Measurements from ENCODE around the gene CDH20. TPM values are rescaled to one million over a fixed set of nuclear protein-coding genes. Genes with fewer than 3 reads are reported as not detected.
A peak's percentile ranks its signal among the peaks of the same experiment; 100 is the strongest.

The CDH20 gene
- total RNA-seq, 4 donors from 2014 or later = 0.83 to 5.5 (median 2.0) TPM

DNA sequence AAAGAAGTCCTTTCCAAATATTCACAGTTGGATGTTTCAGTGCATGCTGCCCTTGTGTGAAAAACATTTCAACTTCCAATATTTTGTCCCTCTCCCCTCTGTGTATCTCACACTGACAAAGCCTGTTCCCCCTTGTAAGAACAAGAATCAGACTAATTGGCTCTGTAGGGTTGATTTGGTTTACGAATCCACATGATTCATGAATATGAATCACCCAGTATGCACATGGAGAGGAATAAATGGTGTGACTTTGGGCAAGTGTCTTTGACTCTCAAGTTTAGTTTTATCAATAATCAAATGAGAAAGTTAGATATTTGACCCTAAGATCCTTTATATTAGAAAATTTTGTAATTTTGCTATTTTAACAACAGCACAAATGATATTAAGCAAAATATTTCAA, 9.3 kb upstream of the CDH20 start:
- no peak overlapping the region for H3K27ac ChIP-seq
- DNase-seq = no peak
- H3K4me1 ChIP-seq = no peaks in the 10 kb centered on the region

DNA sequence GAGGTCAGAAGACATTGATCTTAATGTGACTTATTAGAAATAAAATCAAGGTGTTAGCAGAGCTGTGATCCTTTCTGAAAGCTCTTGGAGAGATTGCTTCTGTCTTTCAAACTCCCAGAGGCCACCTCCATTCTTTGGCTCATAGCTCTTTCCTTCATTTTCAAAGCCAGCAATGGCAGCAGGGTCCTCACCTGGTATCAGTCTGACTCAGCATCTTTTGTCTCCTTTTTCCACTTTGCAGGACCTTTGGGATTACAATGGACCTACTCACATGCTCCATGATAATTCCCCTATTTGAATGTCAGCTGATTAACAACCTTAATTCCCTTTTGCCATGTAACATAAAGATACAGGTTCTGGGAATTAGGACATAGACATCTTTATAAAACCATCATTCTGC, 6.8 kb upstream of the CDH20 start:
- no peak for TF ChIP-seq POLR2A (IDR thresholded peaks at IDR 0.05)
- Histone ChIP-seq H3K9me3 (no peaks in the 10 kb centered on the region), H3K27me3 (no peaks in the 10 kb centered on the region), H3K4me1 (no peaks in the 10 kb centered on the region), H3K36me3 (no peaks in the 10 kb centered on the region), H3K4me3 (no peak overlapping the region), H3K27ac (no peak overlapping the region)
- DNase-seq = no peak

More for the DNA sequence above, 9.3 kb upstream of the CDH20 start:
- Histone ChIP-seq H3K4me3 (no peak overlapping the region), H3K27me3 (no peaks in the 10 kb centered on the region), H3K36me3 (no peaks in the 10 kb centered on the region), H3K9me3 (no peaks in the 10 kb centered on the region)
- TF ChIP-seq CTCF (IDR thresholded peaks at IDR 0.05) (no peak), POLR2A (IDR thresholded peaks at IDR 0.05) (no peak)

DNA sequence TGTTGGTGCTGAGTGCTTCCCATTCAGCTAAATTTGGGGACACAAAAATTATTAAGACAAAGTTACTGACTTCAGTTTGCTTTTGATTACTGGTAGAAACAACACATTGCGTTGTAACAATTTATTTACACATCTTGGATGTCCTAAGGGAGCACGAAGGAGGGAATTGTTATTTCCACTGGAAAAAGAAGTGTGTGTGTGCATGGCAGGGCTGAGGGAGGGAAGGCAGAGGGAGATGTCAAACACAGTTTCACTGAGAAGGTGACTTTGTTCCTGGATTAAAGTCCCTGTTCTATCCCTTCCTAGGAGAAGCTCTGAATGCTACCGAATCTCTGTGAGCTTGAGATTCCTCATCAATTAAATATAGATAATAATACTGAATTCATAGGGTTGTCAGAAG, 3.8 kb upstream of the CDH20 start:
- TF ChIP-seq POLR2A (IDR thresholded peaks at IDR 0.05) (no peak), CTCF (IDR thresholded peaks at IDR 0.05) (no peak)
- no peaks in the 10 kb centered on the region for H3K36me3 ChIP-seq
- peaks cover 0 to 13% (median 0%) of the 10 kb centered on the region in 4 donors for H3K4me1 ChIP-seq
- DNase-seq = no peak
- H3K27me3 ChIP-seq = peaks cover 0 to 4% of the 10 kb centered on the region in 2 donors
- no peaks in the 10 kb centered on the region for H3K9me3 ChIP-seq
- H3K27ac ChIP-seq = no peak overlapping the region
- no peak overlapping the region for H3K4me3 ChIP-seq

GRCh38 chr18:61331051-61331450, 2.2 kb upstream of the CDH20 start:
- Histone ChIP-seq H3K27me3 (peaks cover 0 to 4% of the 10 kb centered on the region in 2 donors), H3K4me1 (peaks cover 0 to 15% (median 0%) of the 10 kb centered on the region in 4 donors), H3K4me3 (no peak overlapping the region), H3K9me3 (no peaks in the 10 kb centered on the region), H3K27ac (no peak overlapping the region), H3K36me3 (no peaks in the 10 kb centered on the region)
- no peak for DNase-seq
- TF ChIP-seq POLR2A (IDR thresholded peaks at IDR 0.05) = no peak
- TF ChIP-seq CTCF (IDR thresholded peaks at IDR 0.05) = no peak

DNA sequence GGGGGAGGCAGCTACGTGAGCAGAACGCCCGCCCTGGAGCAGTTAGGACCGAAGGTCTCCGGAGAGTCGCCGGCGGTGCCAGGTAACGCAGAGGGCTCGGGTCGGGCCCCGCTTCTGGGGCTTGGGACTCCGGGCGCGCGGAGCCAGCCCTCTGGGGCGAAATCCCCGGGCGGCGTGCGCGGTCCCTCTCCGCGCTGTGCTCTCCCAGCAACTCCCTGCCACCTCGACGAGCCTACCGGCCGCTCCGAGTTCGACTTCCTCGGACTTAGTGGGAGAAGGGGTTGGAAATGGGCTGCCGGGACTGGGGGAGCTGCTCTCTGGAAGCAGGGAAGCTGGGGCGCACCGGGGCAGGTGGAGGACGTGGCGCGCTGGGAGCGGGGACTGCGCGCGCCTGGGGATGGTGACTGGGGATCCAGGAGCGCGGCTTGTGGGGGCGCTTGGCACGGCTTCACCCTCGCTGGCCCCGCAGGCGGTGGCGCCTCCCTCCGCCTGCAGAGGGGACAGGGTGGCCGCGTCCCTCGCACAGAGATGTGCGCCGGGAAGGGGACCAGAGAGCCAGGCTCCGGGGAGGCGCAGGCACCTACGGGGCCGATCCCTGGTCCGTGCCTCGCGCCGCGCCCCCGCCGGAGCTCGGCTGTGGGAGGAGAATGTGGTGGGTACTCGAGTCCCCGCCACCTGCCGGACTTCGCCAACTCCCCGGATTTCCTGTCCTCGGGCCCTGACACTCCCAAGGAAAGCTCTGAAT, 688 bp downstream of the CDH20 start:
- peak in 1 of 3 donors; percentile 61 for DNase-seq

More for the DNA sequence above, 688 bp downstream of the CDH20 start:
- Histone ChIP-seq H3K4me3 (peak overlapping the region in 3 of 4 donors; percentile 24 to 54 (median 53)), H3K9me3 (no peaks in the 10 kb centered on the region), H3K4me1 (peaks cover 0 to 15% (median 0%) of the 10 kb centered on the region in 4 donors), H3K27me3 (peaks cover 0 to 4% of the 10 kb centered on the region in 2 donors), H3K27ac (no peak overlapping the region), H3K36me3 (no peaks in the 10 kb centered on the region)
- TF ChIP-seq POLR2A (IDR thresholded peaks at IDR 0.05) (no peak), CTCF (IDR thresholded peaks at IDR 0.05) (no peak)

All from Peyer's patch (tissue), 4 donors.